ENCODE measurements around the gene RPS28. TPM values are rescaled to one million over a fixed set of nuclear protein-coding genes. Genes with fewer than 3 reads are reported as not detected.
A peak's percentile ranks its signal among the peaks of the same experiment; 100 is the strongest.
"Not testable (repeated sequence)": the region's sequence is repeated elsewhere in the genome, so short reads cannot be mapped to it uniquely, and the experiment has no call there.

The RPS28 gene
- total RNA-seq, 4 donors from 2014 or later = 275 to 526 (median 413) TPM

- Histone ChIP-seq H3K4me1 (peaks cover 1 to 24% (median 19%) of the 10 kb centered on the region in 4 donors), H3K27me3 (peaks cover 80% of the 10 kb centered on the region), H3K27ac (no peak overlapping the region), H3K4me3 (no peak overlapping the region), H3K9me3 (no peaks in the 10 kb centered on the region), H3K36me3 (no peaks in the 10 kb centered on the region)
- intact Hi-C loops (cut with DNase I; ENCODE audit: low total_unique reads) = no loop called here
- no peak for DNase-seq
- TF ChIP-seq POLR2A (IDR thresholded peaks at IDR 0.05) (no peak), EP300 (IDR thresholded peaks at IDR 0.05; ENCODE audit: low read depth) (no peak), POLR2AphosphoS5 (IDR thresholded peaks at IDR 0.05) (no peak), CTCF (IDR thresholded peaks at IDR 0.05) (no peak)
- 80 to 100% methylated on average over 2 to 6 of the region's 6 CpGs for WGBS, 2 donors (ENCODE audit: low coverage in 1 of 2)
- in situ Hi-C loops (cut with MboI; ENCODE audit: low pct_ligation_motif_present in 1 of 4, low pct_unique_long_range_greater_than_20kb in 1 of 4, low sequenced_read_pairs in 3 of 4) = no loop called here
Measured at GRCh38 chr19:8338835-8339234, 17.5 kb downstream of the RPS28 start.

DNA sequence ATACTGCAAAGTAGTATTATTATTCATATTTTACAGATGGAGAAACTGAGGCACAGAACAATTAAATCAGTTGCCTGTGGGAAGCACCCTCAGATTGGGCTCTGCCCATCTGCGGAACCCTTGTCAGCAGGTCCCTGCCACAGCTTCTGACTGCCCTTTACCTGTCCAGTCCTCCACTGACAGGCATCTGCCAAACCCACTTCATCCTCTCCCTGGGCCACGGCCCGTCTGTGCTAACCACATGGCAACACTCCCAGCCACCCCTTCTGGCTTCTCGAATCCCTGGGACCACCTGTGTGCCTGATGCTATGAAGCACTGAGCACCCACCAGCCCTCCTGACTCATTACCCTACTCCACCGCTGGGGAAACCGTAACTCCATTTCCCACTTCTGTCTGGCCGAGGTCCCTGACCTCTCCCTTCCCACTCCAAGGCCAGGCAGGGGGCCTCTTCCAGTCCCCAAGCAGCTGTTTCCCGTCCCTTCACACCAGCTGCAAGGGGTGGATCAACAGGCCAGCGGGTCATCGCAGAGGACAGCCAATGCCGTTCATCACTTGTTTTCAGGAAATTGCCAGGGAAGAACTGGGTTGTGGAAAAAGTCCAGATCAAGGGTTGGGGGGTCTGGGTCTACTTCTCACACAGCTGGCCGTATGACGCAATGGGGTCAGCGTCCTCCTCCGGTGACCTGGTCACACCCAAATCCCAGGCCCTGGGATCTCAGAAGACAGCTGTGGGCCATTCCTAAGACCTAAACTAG, 19.2 kb downstream of the RPS28 start:
- peak overlapping the region in 2 of 4 donors; percentile 37 to 53 for H3K27ac ChIP-seq
- in situ Hi-C loops (cut with MboI; ENCODE audit: low pct_ligation_motif_present in 1 of 4, low pct_unique_long_range_greater_than_20kb in 1 of 4, low sequenced_read_pairs in 3 of 4) = no loop called here

GRCh38 chr19:8341504-8341903, 20.2 kb downstream of the RPS28 start:
- H3K27ac ChIP-seq = peak overlapping the region in 3 of 4 donors; percentile 6 to 53 (median 21)
- in situ Hi-C loops (cut with MboI; ENCODE audit: low pct_ligation_motif_present in 1 of 4, low pct_unique_long_range_greater_than_20kb in 1 of 4, low sequenced_read_pairs in 3 of 4); H3K36me3 ChIP-seq; DNase-seq; H3K4me3 ChIP-seq; intact Hi-C loops (cut with DNase I; ENCODE audit: low total_unique reads); H3K9me3 ChIP-seq: not testable (repeated sequence)
- peaks cover 0 to 11% (median 6%) of the 10 kb centered on the region in 4 donors for H3K4me1 ChIP-seq
- peaks cover 71% of the 10 kb centered on the region for H3K27me3 ChIP-seq
- WGBS, 2 donors (ENCODE audit: low coverage in 1 of 2) = 87% methylated on average over 4 of the region's 4 CpGs; no CpG with 5 or more reads in 1 of the 2 donors

More for the DNA sequence above, 19.2 kb downstream of the RPS28 start:
- Histone ChIP-seq H3K4me1 (peaks cover 0 to 14% (median 9%) of the 10 kb centered on the region in 4 donors), H3K4me3 (no peak overlapping the region), H3K9me3 (no peaks in the 10 kb centered on the region), H3K36me3 (no peaks in the 10 kb centered on the region), H3K27me3 (peaks cover 80% of the 10 kb centered on the region)
- DNase-seq = peak; percentile 30
- 17% methylated on average over 15 of the region's 15 CpGs; no CpG with 5 or more reads in 1 of the 2 donors for WGBS, 2 donors (ENCODE audit: low coverage in 1 of 2)
- intact Hi-C loops (cut with DNase I; ENCODE audit: low total_unique reads) = no loop called here
- TF ChIP-seq CTCF (IDR thresholded peaks at IDR 0.05) (peak in 2 of 5 experiments; percentile 7 to 15), POLR2AphosphoS5 (IDR thresholded peaks at IDR 0.05) (peak; percentile 42 to 47 (median 44)), POLR2A (IDR thresholded peaks at IDR 0.05) (no peak), EP300 (IDR thresholded peaks at IDR 0.05; ENCODE audit: low read depth) (peak; percentile 28)

DNA sequence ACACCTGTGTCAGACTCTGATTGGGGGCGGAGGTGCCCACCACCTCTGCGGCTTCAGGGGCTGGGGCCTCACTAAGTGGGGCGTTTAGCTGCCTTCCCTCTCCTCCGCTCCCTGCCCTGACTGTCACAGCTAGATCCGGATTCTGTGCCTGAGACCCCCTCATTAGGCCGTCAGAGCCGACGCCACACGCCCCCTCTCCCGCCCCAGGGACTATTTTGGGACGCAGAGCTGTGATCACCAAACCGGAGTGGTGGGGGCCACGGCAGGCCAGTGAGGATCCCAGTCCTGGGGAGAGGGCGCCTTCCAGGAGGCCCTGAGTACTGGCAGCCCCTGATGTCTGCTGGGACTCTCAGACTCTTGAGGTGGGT, 21.0 kb downstream of the RPS28 start:
- DNase-seq = no peak
- Histone ChIP-seq H3K27me3 (peaks cover 63% of the 10 kb centered on the region), H3K27ac (peak overlapping the region in 2 of 4 donors; percentile 53 to 58), H3K4me1 (peaks cover 0 to 11% (median 6%) of the 10 kb centered on the region in 4 donors), H3K36me3 (no peaks in the 10 kb centered on the region), H3K9me3 (no peaks in the 10 kb centered on the region), H3K4me3 (peak overlapping the region in 1 of 4 donors; percentile 42)
- no peak for TF ChIP-seq EP300 (IDR thresholded peaks at IDR 0.05; ENCODE audit: low read depth)
- no peak for TF ChIP-seq POLR2AphosphoS5 (IDR thresholded peaks at IDR 0.05)
- no peak for TF ChIP-seq POLR2A (IDR thresholded peaks at IDR 0.05)
- no peak for TF ChIP-seq CTCF (IDR thresholded peaks at IDR 0.05)
- WGBS, 2 donors (ENCODE audit: low coverage in 1 of 2) = 49 to 60% methylated on average over 2 to 14 of the region's 14 CpGs
- intact Hi-C loops (cut with DNase I; ENCODE audit: low total_unique reads) = no loop called here
- in situ Hi-C loops (cut with MboI; ENCODE audit: low pct_ligation_motif_present in 1 of 4, low pct_unique_long_range_greater_than_20kb in 1 of 4, low sequenced_read_pairs in 3 of 4) = no loop called here

All from transverse colon (tissue), 4 donors.